ENCODE results near the gene RHBDL1. TPM values are rescaled to one million over a fixed set of nuclear protein-coding genes. Genes with fewer than 3 reads are reported as not detected.

The RHBDL1 gene
- total RNA-seq, 1 experiment from 2014 or later, result 12.7 TPM

DNA sequence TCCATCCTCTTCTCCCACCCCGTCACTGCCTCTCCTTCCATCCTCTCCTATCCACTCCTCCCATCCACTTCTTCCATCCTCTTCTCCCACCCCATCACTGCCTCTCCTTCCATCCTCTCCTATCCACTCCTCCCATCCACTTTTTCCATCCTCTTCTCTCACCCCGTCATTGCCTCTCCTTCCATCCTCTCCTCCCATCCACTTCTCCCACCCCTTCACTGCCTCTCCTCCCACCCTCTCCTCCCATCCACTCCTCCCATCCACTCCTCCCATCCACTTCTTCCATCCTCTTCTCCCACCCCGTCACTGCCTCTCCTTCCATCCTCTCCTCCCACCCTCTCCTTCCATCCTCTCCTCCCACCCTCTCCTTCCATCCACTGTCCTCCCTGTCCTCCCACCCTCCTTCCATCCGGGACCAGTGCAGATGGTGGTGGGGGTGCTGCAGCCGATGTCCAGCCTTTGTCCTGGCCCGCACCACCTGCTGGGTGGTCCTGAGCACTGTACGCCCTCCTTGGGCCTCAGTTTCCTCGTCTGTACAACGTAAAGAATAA is 43.6 kb upstream of the RHBDL1 start:
- no peak overlapping the region for H3K4me2 ChIP-seq (ENCODE audit: low read length)
- H3K4me1 ChIP-seq (ENCODE audit: control insufficient read depth in 1 of 2, insufficient read depth in 2 of 2, low read length in 2 of 2), result peaks cover 19 to 28% of the 10 kb centered on the region in 2 experiments
- H3K4me3 ChIP-seq (replicated peaks in 1 of 2; ENCODE audit: low read depth in 1 of 2, low read length in 2 of 2), result no peak overlapping the region
- H3K9me3 ChIP-seq (ENCODE audit: control insufficient read depth in 1 of 2, insufficient read depth in 1 of 2, low read depth in 1 of 2, low read length in 2 of 2), result no peaks in the 10 kb centered on the region
- DNase-seq (ENCODE audit: low read depth, low spot score), result no peak
- no peak for ATAC-seq
- ChIA-PET CTCF (no interaction called here), POLR2A (no interaction called here), RAD21 (ENCODE audit: low non-redundant PET in 1 of 2, low total read pairs in 2 of 2, uncharacterized antibody in 2 of 2, unreplicated experiment in 2 of 2) (no interaction called here)
- no peak overlapping the region for H3K27ac ChIP-seq (ENCODE audit: low read depth, low read length)
- peaks cover 15% of the 10 kb centered on the region; the same call in 1 of the 2 replicates for H3K79me2 ChIP-seq (ENCODE audit: insufficient read depth, low read length)
- TF ChIP-seq POLR2A (IDR thresholded peaks at IDR 0.05; ENCODE audit: borderline replicate concordance, extremely low read depth, insufficient read depth, insufficient read length), result no peak
- TF ChIP-seq TCF7L2 (IDR thresholded peaks at IDR 0.05; ENCODE audit: borderline replicate concordance, extremely low read depth, insufficient read depth, insufficient read length), result no peak
- TF ChIP-seq, protein P1, sequence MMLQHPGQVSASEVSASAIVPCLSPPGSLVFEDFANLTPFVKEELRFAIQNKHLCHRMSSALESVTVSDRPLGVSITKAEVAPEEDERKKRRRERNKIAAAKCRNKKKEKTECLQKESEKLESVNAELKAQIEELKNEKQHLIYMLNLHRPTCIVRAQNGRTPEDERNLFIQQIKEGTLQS (IDR thresholded peaks at IDR 0.05), result no peak
- no peak for TF ChIP-seq ELF1 (IDR thresholded peaks at IDR 0.05; ENCODE audit: borderline replicate concordance, low read depth)
- TF ChIP-seq EZH2 (IDR thresholded peaks at IDR 0.05), result no peak
- TF ChIP-seq, protein P2, sequence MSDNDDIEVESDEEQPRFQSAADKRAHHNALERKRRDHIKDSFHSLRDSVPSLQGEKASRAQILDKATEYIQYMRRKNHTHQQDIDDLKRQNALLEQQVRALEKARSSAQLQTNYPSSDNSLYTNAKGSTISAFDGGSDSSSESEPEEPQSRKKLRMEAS (IDR thresholded peaks at IDR 0.05), result no peak
- no peak for TF ChIP-seq JUND (IDR thresholded peaks at IDR 0.05)
- TF ChIP-seq SP1 (IDR thresholded peaks at IDR 0.05; ENCODE audit: low read depth), result no peak
- TF ChIP-seq, protein P3, sequence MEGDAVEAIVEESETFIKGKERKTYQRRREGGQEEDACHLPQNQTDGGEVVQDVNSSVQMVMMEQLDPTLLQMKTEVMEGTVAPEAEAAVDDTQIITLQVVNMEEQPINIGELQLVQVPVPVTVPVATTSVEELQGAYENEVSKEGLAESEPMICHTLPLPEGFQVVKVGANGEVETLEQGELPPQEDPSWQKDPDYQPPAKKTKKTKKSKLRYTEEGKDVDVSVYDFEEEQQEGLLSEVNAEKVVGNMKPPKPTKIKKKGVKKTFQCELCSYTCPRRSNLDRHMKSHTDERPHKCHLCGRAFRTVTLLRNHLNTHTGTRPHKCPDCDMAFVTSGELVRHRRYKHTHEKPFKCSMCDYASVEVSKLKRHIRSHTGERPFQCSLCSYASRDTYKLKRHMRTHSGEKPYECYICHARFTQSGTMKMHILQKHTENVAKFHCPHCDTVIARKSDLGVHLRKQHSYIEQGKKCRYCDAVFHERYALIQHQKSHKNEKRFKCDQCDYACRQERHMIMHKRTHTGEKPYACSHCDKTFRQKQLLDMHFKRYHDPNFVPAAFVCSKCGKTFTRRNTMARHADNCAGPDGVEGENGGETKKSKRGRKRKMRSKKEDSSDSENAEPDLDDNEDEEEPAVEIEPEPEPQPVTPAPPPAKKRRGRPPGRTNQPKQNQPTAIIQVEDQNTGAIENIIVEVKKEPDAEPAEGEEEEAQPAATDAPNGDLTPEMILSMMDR (IDR thresholded peaks at IDR 0.05 in 2 of 3, conservative IDR thresholded peaks at IDR 0.05 in 1 of 3; ENCODE audit: borderline replicate concordance in 1 of 3, insufficient read depth in 1 of 3, low read depth in 2 of 3, low read length in 2 of 3), result no peak
- TF ChIP-seq CBX3 (IDR thresholded peaks at IDR 0.05; ENCODE audit: low read depth), result no peak
- TF ChIP-seq YY1 (IDR thresholded peaks at IDR 0.05; ENCODE audit: extremely low read depth, insufficient replicate concordance, low read depth, low read length), result no peak
- TF ChIP-seq ZFX (IDR thresholded peaks at IDR 0.05), result no peak
- TF ChIP-seq FOSL1 (IDR thresholded peaks at IDR 0.05; ENCODE audit: low read depth), result no peak
- no peak for TF ChIP-seq SIN3A (IDR thresholded peaks at IDR 0.05; ENCODE audit: low read depth)
- TF ChIP-seq EZH2phosphoT487 (IDR thresholded peaks at IDR 0.05; ENCODE audit: borderline replicate concordance), result no peak
- no peak for TF ChIP-seq CEBPB (IDR thresholded peaks at IDR 0.05; ENCODE audit: low read depth)
- TF ChIP-seq RAD21 (IDR thresholded peaks at IDR 0.05; ENCODE audit: low read depth), result no peak
- no peak for TF ChIP-seq ZNF274 (IDR thresholded peaks at IDR 0.05; ENCODE audit: low read depth, low read length)
- TF ChIP-seq EGR1 (IDR thresholded peaks at IDR 0.05; ENCODE audit: low read depth), result no peak
- TF ChIP-seq, protein P4, sequence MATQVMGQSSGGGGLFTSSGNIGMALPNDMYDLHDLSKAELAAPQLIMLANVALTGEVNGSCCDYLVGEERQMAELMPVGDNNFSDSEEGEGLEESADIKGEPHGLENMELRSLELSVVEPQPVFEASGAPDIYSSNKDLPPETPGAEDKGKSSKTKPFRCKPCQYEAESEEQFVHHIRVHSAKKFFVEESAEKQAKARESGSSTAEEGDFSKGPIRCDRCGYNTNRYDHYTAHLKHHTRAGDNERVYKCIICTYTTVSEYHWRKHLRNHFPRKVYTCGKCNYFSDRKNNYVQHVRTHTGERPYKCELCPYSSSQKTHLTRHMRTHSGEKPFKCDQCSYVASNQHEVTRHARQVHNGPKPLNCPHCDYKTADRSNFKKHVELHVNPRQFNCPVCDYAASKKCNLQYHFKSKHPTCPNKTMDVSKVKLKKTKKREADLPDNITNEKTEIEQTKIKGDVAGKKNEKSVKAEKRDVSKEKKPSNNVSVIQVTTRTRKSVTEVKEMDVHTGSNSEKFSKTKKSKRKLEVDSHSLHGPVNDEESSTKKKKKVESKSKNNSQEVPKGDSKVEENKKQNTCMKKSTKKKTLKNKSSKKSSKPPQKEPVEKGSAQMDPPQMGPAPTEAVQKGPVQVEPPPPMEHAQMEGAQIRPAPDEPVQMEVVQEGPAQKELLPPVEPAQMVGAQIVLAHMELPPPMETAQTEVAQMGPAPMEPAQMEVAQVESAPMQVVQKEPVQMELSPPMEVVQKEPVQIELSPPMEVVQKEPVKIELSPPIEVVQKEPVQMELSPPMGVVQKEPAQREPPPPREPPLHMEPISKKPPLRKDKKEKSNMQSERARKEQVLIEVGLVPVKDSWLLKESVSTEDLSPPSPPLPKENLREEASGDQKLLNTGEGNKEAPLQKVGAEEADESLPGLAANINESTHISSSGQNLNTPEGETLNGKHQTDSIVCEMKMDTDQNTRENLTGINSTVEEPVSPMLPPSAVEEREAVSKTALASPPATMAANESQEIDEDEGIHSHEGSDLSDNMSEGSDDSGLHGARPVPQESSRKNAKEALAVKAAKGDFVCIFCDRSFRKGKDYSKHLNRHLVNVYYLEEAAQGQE (IDR thresholded peaks at IDR 0.05; ENCODE audit: low read depth), result no peak
- no peaks in the 10 kb centered on the region for H4K20me1 ChIP-seq (ENCODE audit: insufficient read depth)
- no peak overlapping the region for H2AFZ ChIP-seq (ENCODE audit: low read depth, low read length, poor library complexity, severe bottlenecking)
- H3K9me2 ChIP-seq (ENCODE audit: insufficient read depth), result no peaks in the 10 kb centered on the region
- intact Hi-C loops (cut with micrococcal nuclease), result no loop called here
- no peaks in the 10 kb centered on the region for H3K36me3 ChIP-seq (ENCODE audit: control insufficient read depth in 1 of 2, insufficient read depth in 2 of 2, low read length in 2 of 2)
- H3K27me3 ChIP-seq (ENCODE audit: insufficient read depth, low read length), result no peaks in the 10 kb centered on the region
- BruUV-seq (replicated peaks), result no TSS peak
- H3K9ac ChIP-seq (ENCODE audit: low read length), result no peak overlapping the region

All from HCT116 (cell line).